HG02870 (cell line): ENCODE results near the gene TOM1L1.

ENCODE experiments used
- ATAC-seq: cut with Tn5 transposase; IDR thresholded peaks from one replicate; pipeline ENCODE4 v1.9.1; 2021; ENCODE audit warnings: mild to moderate bottlenecking, moderate library complexity; ENCODE audit not compliant: unreplicated experiment

The TOM1L1 gene

DNA sequence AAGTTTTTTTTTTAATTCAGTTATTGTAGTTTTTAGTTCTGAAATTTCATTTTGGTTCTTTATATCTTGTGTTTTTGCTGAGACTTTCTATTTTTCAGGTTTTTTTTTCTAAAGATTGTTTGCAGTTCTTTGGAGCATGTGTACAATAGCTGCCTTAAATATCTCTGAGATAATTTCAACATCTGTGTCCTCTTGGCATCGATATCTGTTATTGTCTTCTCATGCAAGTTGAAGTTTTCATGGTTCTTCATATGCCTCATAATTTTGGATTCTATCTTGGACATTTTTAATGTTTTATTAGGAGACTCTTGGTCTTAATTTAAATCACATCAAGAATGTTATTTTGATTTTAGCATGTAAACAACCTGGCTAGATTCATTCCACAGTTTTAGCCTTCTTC lies 45.0 kb downstream of the TOM1L1 start:
- ATAC-seq = no peak

GRCh38 chr17:54947396-54947795 lies 46.7 kb downstream of the TOM1L1 start:
- ATAC-seq = no peak

- peak; percentile 62 for ATAC-seq
Observed at GRCh38 chr17:54948380-54948779, 47.7 kb downstream of the TOM1L1 start.

DNA sequence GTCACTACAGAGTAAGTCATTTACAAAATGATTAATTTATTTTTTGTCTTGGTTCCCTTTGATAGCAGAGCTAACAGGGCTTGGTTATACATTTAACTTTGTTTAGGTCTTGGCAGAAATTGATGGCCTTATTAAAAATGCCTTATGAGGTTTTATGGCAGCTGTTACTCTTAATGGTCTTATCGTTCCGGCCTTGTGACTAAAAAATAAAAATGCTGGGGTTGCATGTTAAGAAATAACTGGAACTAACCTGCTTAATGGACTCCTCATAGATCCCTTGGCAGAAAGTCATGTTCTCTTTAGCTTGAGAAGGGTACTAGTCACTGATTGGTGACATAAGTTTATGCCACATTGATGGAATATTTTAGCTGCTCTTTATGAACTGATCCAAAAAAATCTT lies 49.5 kb downstream of the TOM1L1 start:
- ATAC-seq = no peak

- no peak for ATAC-seq
Observed at GRCh38 chr17:54951286-54951685, 50.6 kb downstream of the TOM1L1 start.

GRCh38 chr17:54956791-54957190 lies 56.1 kb downstream of the TOM1L1 start:
- ATAC-seq = no peak

DNA sequence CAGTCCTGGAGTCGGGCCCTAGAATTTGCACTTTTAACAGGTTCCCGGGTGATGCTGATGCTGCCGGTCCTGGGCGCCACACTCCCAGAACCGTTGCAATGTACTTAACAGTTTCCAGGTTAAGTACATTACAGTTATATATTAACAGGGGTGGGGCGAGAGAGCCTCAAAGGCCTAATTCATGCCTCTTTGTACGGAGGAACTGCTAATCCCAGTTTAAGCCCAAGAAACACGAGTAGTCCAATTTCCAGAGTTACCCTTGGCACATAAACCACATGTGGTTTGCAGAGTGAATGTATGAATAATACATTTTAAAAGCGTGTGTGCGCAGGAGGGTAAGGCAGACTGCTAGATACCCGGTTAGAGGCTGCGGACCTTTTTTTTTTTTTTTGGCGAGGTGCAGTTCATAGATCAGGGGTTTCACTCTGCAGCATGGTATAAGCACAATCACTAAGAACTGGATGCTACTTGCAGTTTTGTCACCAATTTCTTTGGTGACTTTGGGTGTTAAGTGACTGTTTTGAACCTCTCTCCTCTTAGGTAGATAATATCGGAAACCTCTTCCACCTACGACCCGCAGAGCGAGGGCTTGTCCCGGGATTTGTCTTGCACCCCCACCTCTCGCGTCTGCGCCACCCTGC lies 67.1 kb downstream of the TOM1L1 start:
- peak; percentile 26 for ATAC-seq

- ATAC-seq = peak; percentile 88
Observed at GRCh38 chr17:54968262-54968987, 67.8 kb downstream of the TOM1L1 start, which contains the start of the genes COX11 and STXBP4. Gene COX11 (minus strand): TSS chr17:54968654. CDS start chr17:54968646, 8 bp downstream. Gene STXBP4 (plus strand): TSS chr17:54968765. CDS start chr17:54986220, 17,455 bp downstream.

DNA sequence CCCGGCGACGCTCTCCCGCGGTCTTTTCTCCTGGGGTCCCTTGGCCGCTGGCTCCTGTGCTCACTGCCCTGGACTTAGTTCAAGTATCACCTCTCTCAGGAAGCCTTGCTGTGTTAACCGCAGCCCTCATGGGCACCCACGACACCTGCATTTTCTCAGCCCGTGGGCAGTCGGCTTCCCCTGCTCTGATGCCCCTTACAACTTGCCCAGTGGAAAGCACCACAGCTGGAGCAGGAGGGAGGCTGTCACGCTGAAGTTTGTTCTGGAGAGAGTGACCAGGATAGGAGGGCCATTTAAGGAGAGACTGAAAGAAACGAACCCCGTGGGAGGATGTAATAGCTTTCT lies 68.3 kb downstream of the TOM1L1 start:
- peak; percentile 26 for ATAC-seq

- ATAC-seq = no peak
Observed at GRCh38 chr17:54969658-54970572, 69.3 kb downstream of the TOM1L1 start.

- ATAC-seq = no peak
Observed at GRCh38 chr17:54971147-54971546, 70.5 kb downstream of the TOM1L1 start.

GRCh38 chr17:54971901-54972300 lies 71.2 kb downstream of the TOM1L1 start:
- ATAC-seq = no peak

- no peak for ATAC-seq
Observed at GRCh38 chr17:54972406-54973138, 71.9 kb downstream of the TOM1L1 start.

DNA sequence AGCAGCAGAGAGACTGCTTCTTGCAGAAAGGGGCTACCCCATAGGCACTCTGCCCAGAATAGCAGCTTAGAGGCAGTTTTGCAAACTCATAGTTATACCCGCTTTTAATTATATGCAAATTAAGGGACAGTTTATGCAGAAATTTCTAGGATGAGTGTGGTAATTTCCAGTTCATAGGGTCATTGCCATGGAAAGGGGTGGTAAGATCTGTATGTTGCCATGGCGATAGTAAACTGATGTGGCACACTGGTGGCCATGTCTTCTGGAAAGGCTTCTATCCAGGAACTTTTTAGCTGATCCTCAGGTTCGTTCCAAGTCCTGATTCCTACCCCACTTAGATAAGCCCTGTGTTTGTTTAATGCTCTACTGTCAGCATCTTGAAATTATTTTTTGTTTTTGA lies 74.1 kb downstream of the TOM1L1 start:
- no peak for ATAC-seq

- ATAC-seq = no peak
Observed at GRCh38 chr17:54976316-54976715, 75.7 kb downstream of the TOM1L1 start.

DNA sequence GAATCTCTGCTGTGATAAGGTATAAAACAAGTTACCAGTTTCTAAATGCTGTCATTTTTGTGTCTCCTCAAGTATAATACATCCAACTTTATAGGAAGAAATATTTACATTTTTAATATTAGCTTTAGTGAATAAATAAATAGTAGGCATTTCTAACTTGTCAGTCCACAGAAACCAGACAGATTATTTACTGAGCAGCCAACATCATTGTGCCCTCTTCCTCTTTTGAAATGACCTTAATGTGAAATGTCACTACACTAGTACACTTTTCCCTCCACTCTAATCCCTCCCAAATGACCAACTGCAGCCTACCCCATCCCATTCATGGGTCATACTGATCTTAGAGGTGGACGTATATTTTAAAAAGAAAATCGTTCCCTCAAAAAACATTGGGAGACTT lies 77.1 kb downstream of the TOM1L1 start:
- ATAC-seq = no peak

DNA sequence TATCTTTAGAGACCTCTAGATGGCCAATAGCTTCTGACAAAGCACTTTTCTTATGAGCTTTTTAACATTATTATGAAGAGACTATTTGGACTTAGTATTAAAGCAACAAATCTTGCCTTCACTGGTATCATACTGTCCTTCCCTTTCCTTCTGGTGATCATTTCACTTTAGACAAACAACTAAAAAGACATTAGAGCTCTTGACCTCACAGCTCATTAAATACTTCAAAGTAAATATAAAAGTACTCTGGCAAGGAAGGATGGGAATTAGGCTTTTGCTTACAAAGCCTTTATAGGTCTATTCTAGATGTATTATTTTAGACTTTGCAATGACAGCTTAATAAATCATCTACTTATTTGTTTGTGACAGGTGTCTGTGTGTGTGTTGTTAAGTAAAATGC lies 79.0 kb downstream of the TOM1L1 start:
- no peak for ATAC-seq

DNA sequence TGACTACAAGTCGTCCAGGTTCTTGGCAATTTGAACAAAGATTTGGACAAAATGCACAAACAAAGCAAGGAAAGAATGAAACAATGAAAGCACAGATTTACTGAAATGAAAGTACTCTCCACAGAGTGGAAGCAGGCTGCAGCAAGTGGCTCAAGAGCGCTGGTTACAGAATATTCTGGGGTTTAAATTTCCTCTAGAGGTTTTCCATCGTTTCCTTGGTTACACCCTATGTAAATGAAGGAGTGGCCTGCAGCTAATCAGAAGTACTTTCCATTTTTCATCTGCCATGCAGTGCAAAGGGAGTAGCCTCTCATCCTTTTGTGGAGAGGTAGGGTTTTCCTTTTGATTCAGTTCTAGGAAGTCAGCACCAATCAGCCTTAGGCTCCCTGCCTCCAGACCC lies 79.7 kb downstream of the TOM1L1 start:
- ATAC-seq = no peak

DNA sequence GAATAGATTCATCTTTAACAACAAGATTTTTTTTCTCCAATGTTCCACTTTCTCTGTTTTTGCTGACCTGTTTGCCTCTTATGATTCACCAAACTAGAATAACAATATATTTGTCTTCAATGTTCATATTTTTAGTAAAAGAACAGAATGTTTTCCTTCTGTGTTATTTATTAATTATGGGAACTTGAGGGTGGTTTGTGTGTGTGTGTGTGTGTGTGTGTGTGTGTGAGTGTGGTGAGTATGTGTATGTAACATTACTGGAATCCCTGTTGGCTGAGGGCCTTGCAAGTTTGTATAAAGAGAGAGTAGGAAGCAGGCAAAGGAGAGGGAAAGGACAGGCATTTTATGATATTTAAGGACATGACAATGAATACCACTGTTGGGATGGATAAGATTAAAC lies 81.7 kb downstream of the TOM1L1 start:
- no peak for ATAC-seq

DNA sequence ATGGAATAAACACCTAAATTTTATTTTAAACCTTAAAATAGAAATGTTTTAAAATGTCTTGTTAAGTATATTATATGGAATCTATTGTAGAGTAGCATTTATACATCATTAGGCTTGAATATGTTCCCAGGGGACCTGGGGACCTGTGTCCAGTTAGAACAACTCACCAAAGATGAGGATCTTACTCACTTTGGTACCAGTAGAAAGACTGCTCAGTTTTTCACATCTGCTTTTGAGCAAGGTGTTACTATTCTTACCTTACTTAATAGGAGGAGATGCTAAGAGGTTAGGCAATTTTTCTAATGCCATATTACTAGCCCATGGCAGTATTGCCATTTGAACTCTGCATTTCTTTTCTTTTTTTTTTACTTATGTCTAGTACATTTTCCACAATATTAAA lies 82.6 kb downstream of the TOM1L1 start:
- ATAC-seq = peak; percentile 86

- ATAC-seq = no peak
Observed at GRCh38 chr17:54985476-54985875, 84.8 kb downstream of the TOM1L1 start.
